Endothelial cell of umbilical vein (primary cell): ENCODE results near the gene ST6GALNAC2.

Experiments
- EZH2 ChIP-seq: IDR thresholded peaks from 2 replicates; pipeline ENCODE4 v1.6.1; 2012; ENCODE audit warnings: borderline replicate concordance, low read depth, mild to moderate bottlenecking, moderate library complexity, low read length, inconsistent platforms; ENCODE audit not compliant: severe bottlenecking
- POLR2A ChIP-seq: IDR thresholded peaks from 2 replicates; pipeline ENCODE4 v1.6.1; 2012; ENCODE audit warnings: low read depth, mild to moderate bottlenecking, control low read depth, low read length
- POLR2AphosphoS5 ChIP-seq: IDR thresholded peaks from 2 replicates; pipeline ENCODE4 v1.6.1; 2012; ENCODE audit warnings: low read depth, mild to moderate bottlenecking, control low read depth, low read length, moderate library complexity; ENCODE audit not compliant: insufficient read depth
- TF ChIP-seq, protein P1 (sequence below), 2 donors: IDR thresholded peaks; 1 replicate in 1 of 2; 2 replicates in 1 of 2; pipeline ENCODE4 v1.5.1; 2011; ENCODE audit warnings: low read length in 2 of 2, mild to moderate bottlenecking in 2 of 2, moderate library complexity in 2 of 2, control low read depth in 1 of 2, inconsistent platforms in 1 of 2, low read depth in 1 of 2; ENCODE audit not compliant: insufficient read depth in 1 of 2; ENCODE audit errors: extremely low read depth in 1 of 2
- TF ChIP-seq, protein P2 (sequence below): IDR thresholded peaks from 2 replicates; pipeline ENCODE4 v1.6.1; 2011; ENCODE audit not compliant: insufficient read depth, insufficient read length

DNA sequence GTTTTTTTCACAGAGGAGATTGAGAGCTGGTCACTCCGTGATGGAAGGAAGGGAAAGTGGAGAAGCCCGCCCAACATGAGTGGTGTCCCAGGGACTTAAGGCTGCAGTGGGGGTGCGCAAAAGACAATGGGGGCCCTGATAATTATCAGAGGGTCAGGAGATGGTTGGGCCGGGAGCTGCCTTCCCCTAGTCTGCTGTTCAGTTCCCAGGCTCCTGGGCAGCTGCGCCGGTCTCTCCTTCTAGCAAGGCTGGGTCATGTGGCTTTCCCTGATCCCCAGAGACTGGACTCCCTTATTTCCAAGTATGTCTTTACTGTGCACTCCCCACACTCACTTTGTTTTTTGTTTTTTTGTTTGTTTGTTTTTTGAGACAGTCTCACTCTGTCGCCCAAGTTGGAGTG, 64.4 kb downstream of the ST6GALNAC2 start:
- TF ChIP-seq, protein P1, sequence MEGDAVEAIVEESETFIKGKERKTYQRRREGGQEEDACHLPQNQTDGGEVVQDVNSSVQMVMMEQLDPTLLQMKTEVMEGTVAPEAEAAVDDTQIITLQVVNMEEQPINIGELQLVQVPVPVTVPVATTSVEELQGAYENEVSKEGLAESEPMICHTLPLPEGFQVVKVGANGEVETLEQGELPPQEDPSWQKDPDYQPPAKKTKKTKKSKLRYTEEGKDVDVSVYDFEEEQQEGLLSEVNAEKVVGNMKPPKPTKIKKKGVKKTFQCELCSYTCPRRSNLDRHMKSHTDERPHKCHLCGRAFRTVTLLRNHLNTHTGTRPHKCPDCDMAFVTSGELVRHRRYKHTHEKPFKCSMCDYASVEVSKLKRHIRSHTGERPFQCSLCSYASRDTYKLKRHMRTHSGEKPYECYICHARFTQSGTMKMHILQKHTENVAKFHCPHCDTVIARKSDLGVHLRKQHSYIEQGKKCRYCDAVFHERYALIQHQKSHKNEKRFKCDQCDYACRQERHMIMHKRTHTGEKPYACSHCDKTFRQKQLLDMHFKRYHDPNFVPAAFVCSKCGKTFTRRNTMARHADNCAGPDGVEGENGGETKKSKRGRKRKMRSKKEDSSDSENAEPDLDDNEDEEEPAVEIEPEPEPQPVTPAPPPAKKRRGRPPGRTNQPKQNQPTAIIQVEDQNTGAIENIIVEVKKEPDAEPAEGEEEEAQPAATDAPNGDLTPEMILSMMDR (IDR thresholded peaks at IDR 0.05; ENCODE audit: extremely low read depth in 1 of 2, insufficient read depth in 1 of 2, low read depth in 1 of 2, low read length in 2 of 2) = no peak
- TF ChIP-seq EZH2 (no peak), POLR2AphosphoS5 (no peak), POLR2A (no peak)
- TF ChIP-seq, protein P2, sequence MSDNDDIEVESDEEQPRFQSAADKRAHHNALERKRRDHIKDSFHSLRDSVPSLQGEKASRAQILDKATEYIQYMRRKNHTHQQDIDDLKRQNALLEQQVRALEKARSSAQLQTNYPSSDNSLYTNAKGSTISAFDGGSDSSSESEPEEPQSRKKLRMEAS = no peak
